Right atrium auricular region (tissue), 2 donors: ENCODE results near the gene PTK7. TPM values are rescaled to one million over a fixed set of nuclear protein-coding genes. Genes with fewer than 3 reads are reported as not detected.

ENCODE experiments used
- DNase-seq: peaks from one replicate; pipeline ENCODE4 v3.0.0-alpha.2; 2019; ENCODE audit warnings: low spot score
- H3K27ac ChIP-seq, 2 donors: fragments of 200-600 bp; sonication (generic); 1 replicate in 1 of 2; 2 replicates in 1 of 2; pipeline ENCODE4 v1.5.1; 2016 to 2019
- H3K27me3 ChIP-seq, 2 donors: fragments of 200-600 bp; sonication (generic); one replicate each; pipeline versions ENCODE4 v1.5.1 to v1.6.0; 2017 to 2019
- H3K36me3 ChIP-seq: fragments of 200-600 bp; sonication (generic); one replicate; pipeline ENCODE4 v1.5.1; 2016
- H3K4me1 ChIP-seq, 2 donors: fragments of 200-600 bp; sonication (generic); one replicate each; pipeline versions ENCODE4 v1.5.1 to v1.6.0; 2017 to 2019
- H3K4me3 ChIP-seq, 2 donors: fragments of 200-600 bp; sonication (generic); 1 replicate in 1 of 2; 2 replicates in 1 of 2; pipeline ENCODE4 v1.5.1; 2017 to 2019; ENCODE audit warnings: mild to moderate bottlenecking in 1 of 2, moderate library complexity in 1 of 2
- H3K9me3 ChIP-seq, 2 donors: fragments of 200-600 bp; sonication (generic); one replicate each; pipeline ENCODE4 v1.5.1; 2019
- total RNA-seq, 2 donors: library from RNA; depleted of rRNA; stranded (reverse); fragments of >200 nt; gene quantifications; one replicate each; pipeline ENCODE4 v1.1.0, GENCODE V29; 2016
- TF ChIP-seq, protein P1 (sequence below), 2 donors: fragments of 200-600 bp; sonication (generic); IDR thresholded peaks; one replicate each; pipeline ENCODE4 v1.5.1; 2019; ENCODE audit warnings: antibody characterized with exemption in 2 of 2

PTK7 gene
- total RNA-seq, 2 donors from 2014 or later = 4.5 to 12.7 TPM

DNA sequence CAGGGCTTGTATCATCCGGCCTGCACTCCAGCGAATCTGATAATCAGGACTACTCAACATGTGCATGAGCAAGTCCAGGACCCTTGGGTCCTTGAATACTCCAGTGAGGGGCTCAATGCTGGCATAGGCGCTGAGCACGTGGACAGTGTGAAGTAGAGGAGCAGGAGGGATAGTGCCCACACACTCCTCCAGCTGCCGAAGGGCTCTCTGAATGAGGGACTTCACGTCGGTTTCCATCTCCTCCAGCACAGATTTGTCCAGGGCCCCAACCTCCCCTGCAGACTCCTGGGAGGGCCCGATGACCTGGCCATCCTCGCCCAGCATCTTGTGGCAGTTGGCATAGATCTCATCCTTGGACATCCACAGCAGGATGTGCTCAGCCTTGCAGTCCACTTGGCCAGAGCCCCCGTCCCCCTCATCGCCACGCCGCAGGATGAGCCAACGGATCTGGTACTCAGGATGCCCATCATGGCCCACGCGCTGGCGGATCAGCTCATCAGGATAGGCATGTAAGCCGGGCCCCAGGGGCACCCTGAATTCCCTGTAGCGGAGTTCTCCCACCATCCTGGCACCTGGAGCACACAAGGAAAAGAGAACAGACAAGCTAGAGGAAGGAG is 23.8 kb upstream of the PTK7 start:
- DNase-seq = no peak
- Histone ChIP-seq H3K27ac (peak overlapping the region; percentile 92 to 96), H3K4me1 (peaks cover 0 to 23% of the 10 kb centered on the region in 2 donors), H3K36me3 (peaks cover 40% of the 10 kb centered on the region), H3K9me3 (no peaks in the 10 kb centered on the region), H3K4me3 (no peak overlapping the region), H3K27me3 (no peaks in the 10 kb centered on the region)
- TF ChIP-seq, protein P1, sequence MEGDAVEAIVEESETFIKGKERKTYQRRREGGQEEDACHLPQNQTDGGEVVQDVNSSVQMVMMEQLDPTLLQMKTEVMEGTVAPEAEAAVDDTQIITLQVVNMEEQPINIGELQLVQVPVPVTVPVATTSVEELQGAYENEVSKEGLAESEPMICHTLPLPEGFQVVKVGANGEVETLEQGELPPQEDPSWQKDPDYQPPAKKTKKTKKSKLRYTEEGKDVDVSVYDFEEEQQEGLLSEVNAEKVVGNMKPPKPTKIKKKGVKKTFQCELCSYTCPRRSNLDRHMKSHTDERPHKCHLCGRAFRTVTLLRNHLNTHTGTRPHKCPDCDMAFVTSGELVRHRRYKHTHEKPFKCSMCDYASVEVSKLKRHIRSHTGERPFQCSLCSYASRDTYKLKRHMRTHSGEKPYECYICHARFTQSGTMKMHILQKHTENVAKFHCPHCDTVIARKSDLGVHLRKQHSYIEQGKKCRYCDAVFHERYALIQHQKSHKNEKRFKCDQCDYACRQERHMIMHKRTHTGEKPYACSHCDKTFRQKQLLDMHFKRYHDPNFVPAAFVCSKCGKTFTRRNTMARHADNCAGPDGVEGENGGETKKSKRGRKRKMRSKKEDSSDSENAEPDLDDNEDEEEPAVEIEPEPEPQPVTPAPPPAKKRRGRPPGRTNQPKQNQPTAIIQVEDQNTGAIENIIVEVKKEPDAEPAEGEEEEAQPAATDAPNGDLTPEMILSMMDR (IDR thresholded peaks at IDR 0.05) = no peak

DNA sequence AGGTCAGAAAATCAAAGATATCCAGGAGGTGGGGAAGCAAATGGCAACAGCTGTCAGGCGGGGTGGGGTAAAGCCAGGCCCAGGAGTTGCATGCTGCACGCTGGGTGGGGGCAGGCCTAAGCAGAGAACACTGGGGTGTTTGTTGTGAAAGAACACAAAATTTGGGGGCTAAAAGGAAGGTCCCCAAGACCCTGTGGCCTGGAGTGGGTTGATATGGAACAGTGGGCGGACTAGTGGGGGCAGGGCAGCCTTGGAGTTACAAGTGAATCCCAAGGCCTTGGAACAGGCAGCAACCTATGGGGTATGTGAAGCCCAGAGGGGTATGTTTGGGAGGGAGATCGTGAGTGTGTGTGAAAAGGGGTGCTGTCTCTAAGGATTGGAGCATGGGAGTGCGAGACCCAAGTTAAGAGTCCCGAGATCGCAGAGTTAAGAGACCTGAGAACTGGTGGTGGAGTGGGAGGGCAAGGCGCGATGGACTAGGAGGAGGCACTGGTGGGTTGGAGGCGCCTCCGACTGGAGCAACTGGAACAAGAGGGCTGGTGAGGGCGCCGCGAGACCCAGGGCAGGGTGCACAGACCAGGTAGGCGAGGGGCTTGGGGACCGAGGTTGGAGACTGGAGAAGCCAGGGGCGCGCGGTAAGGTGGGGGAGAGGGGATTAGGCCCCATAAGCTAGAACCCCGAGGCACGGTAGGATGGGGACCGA is 23.1 kb upstream of the PTK7 start:
- DNase-seq = no peak
- Histone ChIP-seq H3K36me3 (peaks cover 42% of the 10 kb centered on the region), H3K4me3 (peak overlapping the region; percentile 69 to 71), H3K27me3 (no peaks in the 10 kb centered on the region), H3K4me1 (peaks cover 0 to 29% of the 10 kb centered on the region in 2 donors), H3K27ac (peak overlapping the region; percentile 92 to 96), H3K9me3 (no peaks in the 10 kb centered on the region)
- TF ChIP-seq, protein P1 (IDR thresholded peaks at IDR 0.05) = no peak

DNA sequence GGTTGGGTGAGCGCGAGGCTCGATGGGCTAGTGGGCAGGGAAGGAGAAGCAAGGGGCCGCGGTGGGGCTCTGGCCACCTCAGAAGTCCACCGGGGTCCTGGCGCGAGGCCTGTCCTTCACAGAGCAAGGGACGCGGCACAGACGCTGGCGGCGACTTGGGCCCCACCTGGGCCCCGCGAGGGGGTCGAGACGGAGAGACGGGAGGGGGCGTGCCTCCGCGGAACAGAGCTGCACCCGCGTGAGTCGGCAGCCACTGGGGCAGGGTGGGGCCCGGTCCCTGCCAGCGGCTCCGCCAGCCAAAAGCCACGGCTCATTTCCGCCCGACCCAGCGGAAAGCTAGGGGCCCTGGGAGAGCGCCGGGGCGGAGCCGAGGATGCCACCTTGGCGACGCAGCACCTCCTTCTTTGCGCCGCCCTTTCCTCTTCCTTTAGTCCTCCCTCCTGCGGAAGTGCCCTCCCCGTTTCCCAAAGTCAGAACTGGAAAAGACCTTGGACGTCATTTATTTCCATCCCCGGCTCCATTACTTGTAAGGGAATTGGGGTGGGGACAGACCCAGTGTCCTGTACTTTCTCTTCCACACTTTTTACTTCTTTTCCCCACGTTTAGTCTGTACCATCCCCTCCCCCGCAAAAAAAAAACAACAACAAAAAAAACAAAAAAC is 22.4 kb upstream of the PTK7 start, which contains the start of gene CUL7:
Gene CUL7, minus strand, starts transcription at position 307 of the 661 bp plus-strand sequence. CDS start 1,063 bp downstream, outside the sequence.
- TF ChIP-seq, protein P1 (IDR thresholded peaks at IDR 0.05) = peak in 1 of 2 donors; percentile 38
- peak within 1 kb of the TSS; percentile 69 to 71 for H3K4me3 ChIP-seq
- peaks cover 0 to 36% of the 10 kb centered on the region in 2 donors for H3K4me1 ChIP-seq
- H3K27me3 ChIP-seq = no peaks in the 10 kb centered on the region
- peaks cover 39% of the 10 kb centered on the region for H3K36me3 ChIP-seq
- H3K27ac ChIP-seq = peak within 1 kb of the TSS; percentile 92 to 96
- no peaks in the 10 kb centered on the region for H3K9me3 ChIP-seq
- DNase-seq = peak; percentile 93

DNA sequence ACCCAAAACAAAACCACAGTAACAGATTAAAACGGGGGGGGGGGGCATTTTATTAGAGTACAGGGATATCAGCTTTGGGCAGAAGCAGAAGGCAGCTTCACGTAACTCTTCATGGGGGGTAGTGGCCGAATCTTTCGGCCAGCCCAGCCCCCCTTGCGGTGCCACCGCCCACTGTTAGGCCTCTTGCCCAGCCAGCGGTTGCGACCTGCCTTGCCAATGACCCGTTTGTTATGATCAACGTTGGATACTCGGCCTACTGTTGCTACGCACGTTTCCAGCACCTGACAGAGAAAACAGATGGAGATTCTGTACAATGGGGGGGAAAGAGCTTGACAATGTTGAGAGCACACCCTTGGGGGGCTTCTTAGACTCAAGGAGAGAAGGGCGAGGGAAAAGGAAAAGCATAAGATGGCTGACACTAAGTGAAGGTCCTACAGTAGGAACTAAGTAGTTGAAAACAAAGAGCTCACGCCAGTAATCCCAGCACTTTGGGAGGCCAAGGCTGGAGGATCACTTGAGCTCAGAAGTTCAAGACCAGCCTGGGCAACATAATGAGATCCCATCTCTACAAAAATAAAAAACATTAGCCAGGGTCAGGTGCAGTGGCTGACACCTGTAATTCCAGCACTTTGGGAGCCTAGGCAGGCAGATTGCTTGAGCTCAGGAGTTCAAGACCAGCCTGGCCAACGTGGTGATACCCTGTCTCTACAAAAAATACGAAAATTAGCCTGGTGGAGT is 21.7 kb upstream of the PTK7 start:
- peaks cover 0 to 38% of the 10 kb centered on the region in 2 donors for H3K4me1 ChIP-seq

DNA sequence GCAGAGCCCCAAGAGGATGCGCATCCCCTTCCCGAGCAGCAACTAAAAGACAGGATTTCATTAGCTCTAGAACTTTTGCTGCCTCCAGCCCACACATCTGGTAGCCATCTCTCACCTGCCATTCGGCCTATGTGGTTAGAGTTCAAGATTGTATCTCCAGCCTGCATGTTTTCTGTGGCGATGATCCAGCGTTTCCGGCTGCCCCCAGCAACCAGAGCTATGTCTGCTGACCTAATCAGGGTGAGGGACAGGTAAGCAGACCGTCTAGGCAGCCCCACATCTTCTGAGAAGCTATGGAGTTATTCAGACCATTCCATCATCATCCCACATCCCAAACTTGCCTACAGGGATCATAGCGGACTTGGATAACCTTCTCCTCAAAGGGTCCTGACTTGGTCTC is 20.1 kb upstream of the PTK7 start:
- no peak overlapping the region for H3K27ac ChIP-seq
- H3K4me1 ChIP-seq = peaks cover 0 to 48% of the 10 kb centered on the region in 2 donors
- H3K4me3 ChIP-seq = no peak overlapping the region
- H3K9me3 ChIP-seq = no peaks in the 10 kb centered on the region
- DNase-seq = no peak
- peaks cover 29% of the 10 kb centered on the region for H3K36me3 ChIP-seq
- no peaks in the 10 kb centered on the region for H3K27me3 ChIP-seq
- TF ChIP-seq, protein P1 (IDR thresholded peaks at IDR 0.05) = no peak

More for the DNA sequence above, 21.7 kb upstream of the PTK7 start:
- peaks cover 35% of the 10 kb centered on the region for H3K36me3 ChIP-seq
- H3K27me3 ChIP-seq = no peaks in the 10 kb centered on the region
- H3K9me3 ChIP-seq = no peaks in the 10 kb centered on the region
- peak overlapping the region; percentile 92 to 96 for H3K27ac ChIP-seq
- no peak for DNase-seq
- peak overlapping the region; percentile 69 to 71 for H3K4me3 ChIP-seq
- TF ChIP-seq, protein P1 (IDR thresholded peaks at IDR 0.05) = no peak
